ENCODE data around the gene VPS45.
A peak's percentile ranks its signal among the peaks of the same experiment; 100 is the strongest.
"Not testable (repeated sequence)": the region's sequence is repeated elsewhere in the genome, so short reads cannot be mapped to it uniquely, and the experiment has no call there.

Gene VPS45

DNA sequence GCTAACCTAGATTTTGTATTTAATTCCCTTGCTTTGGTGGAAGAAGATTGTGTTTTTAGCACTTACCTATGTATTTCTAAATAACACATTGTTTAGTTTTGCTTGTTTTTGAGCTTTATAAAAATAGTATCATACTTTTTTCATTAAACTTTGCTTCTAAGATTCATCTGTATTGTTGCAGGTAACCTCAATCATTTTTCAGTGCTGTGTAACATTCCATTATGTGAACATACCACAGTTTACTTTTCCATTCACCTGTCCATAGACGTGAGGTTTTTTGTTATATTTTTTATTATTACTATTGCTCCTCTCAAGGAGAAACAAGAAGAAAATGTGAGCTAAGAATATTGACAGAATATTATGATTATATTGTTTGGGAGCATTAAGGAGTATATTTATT is 67.0 kb downstream of the VPS45 start:
- DNase-seq: no peak

DNA sequence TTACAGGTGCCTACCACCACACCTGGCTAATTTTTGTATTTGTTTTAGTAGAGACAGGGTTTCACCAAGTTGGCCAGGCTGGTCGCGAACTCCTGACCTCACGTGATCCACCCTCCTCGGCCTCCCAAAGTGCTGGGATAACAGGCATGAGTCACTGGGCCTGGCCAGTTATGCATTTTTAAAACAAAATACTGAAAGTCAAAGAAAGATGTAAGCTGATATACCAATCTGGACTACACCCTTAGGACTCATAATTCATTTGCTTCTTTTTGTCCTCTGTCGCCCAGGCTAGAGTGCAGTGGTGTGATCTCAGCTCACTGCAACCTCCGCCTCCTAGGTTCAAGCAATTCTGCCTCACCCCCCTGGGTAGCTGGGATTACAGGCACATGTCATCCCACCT is 67.8 kb downstream of the VPS45 start:
- DNase-seq: not testable (repeated sequence)

DNA sequence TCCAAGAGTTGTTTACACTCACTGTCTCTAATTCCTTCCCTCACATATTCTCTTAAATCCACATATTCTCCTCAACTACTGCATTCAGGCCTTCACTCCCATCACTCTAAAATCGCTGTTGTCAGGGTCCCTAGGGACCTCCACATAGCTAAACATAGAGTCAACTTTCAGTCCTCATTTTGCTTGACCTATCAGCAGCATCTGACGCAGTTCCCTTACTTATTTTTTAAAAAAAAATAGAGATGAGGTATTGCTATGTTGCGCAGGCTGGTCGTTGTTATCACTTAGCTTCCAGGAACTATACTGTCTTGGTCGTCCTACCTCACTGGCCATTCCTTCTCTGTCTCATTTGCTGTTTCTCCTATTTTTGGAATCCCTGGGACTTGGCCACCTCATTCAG is 70.5 kb downstream of the VPS45 start:
- no peak for DNase-seq

DNA sequence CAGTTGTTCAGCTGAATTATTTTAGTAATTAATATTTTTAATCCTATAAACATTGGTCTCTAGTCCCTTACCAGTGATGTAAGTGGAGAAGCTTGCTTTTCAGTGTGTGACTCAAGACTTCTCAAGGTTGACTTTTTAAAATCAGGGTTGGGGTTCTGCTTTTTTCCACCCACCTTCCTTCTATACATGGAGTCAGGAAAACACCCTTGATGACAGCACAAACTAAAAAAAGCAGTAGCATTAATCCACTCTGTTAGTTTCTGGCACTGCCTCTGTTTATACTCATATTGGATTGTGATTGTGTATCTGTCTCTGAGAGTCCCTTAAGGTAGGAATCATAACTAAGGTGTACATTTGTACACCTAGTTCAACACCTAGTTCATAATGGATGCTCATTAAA is 73.9 kb downstream of the VPS45 start:
- no peak for DNase-seq

DNA sequence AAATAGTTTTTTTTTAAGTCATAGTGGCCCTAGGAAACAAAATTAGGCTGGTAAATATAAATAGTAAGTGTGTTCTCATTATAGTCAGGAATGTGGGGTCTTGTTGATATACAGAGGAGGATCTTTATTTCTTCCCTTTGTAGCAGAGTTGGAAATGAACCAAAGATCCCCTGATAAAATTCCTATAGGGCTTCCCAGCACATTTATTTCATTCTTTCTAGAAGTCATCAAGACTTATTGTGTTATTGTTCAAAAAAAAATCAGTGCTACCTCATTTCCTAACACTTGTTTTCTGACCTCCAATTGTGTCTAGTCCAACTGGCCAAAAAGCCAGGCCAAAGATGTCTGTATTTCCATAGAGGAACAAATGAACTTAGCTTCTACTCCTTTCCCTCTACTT is 74.5 kb downstream of the VPS45 start:
- no peak for DNase-seq

DNA sequence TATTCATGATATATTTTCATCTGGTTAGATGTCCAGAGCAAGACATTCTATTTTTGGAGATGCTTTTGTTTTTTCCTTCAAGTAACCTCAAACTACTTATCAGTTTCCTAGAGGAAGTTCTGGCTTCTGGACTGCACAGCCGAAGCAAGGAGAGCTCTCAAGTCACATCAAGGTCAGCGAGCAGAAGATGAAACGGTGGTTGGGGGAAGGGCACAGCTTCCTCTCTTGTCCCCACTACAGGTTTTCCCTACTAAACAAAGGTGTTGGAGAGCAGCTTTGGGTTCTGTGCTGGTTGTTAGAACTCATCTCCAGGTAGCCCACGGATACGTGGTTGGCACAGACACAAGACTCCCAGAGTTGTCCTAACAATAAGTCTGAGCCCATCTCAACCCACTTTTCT is 77.0 kb downstream of the VPS45 start:
- DNase-seq: no peak

DNA sequence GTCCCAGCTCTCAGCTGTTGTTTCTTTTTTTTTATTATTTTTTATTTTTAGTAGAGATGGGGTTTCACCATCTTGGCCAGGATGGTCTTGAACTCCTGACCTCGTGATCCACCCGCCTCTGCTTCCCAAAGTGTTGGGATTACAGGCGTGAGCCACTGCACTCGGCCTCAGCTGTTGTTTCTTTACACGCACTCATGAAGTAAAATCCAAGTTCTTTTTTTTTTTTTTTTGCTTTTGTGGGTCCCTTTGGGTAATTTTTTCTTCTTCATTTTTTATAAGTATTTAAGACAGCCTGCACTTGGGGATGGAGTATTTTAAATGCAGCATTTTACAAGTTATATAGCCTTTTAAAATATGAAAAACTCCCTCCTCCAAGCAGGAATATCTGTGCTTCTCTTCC is 78.4 kb downstream of the VPS45 start:
- DNase-seq: not testable (repeated sequence)

DNA sequence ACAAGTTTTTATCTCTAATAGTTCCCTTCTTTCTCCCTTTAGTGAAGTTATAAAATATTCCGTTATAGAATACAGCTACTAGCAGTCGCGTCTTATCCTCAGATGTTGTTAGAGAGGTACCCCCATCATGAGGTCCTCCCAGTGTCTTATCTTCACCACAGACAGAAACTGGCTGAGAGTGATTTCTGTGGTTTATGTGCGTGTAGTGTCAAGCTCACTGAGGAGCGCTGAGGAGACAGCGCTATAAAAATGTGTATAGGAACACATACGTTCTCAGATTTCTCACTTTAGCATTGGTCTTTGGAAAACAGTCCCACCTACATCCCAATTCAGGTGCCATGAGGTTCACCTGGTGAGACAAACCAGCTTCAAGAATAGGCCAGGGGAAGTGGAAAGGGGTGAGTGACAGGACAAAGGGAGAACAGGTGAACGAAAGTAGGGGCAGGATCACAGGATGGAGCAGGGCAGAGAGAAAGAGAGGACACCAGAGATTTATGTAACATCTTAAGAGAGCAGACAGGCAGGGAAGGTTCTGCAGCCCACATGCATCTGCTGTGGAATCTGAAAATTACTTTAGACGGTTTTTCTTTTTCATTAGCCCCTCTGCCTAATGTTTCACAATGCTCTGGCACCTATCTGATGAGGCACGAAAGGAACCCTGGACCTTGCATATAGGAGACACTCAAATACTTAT is 79.4 kb downstream of the VPS45 start:
- DNase-seq: peak; percentile 54

DNA sequence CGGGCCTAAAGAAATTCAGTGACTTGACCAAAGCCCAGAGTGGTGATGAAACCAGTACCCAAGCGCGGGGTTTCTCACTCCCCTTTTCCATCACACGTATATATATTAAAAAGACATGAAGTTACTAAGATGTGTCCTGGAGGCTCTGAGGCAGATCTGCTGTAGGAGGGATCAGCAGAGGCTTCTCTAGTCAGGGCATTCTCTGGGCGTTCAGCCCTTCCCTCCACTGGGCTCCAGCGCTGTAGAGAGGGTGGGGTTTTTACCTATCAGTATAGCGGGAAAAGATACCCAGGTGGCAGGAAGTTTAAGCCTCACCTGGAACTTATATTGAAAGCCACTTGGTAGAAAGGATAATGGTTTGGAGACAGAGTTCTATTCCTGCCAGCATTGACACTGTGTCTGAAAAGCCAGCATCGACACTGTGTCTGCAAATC is 81.3 kb downstream of the VPS45 start:
- DNase-seq: peak; percentile 59

DNA sequence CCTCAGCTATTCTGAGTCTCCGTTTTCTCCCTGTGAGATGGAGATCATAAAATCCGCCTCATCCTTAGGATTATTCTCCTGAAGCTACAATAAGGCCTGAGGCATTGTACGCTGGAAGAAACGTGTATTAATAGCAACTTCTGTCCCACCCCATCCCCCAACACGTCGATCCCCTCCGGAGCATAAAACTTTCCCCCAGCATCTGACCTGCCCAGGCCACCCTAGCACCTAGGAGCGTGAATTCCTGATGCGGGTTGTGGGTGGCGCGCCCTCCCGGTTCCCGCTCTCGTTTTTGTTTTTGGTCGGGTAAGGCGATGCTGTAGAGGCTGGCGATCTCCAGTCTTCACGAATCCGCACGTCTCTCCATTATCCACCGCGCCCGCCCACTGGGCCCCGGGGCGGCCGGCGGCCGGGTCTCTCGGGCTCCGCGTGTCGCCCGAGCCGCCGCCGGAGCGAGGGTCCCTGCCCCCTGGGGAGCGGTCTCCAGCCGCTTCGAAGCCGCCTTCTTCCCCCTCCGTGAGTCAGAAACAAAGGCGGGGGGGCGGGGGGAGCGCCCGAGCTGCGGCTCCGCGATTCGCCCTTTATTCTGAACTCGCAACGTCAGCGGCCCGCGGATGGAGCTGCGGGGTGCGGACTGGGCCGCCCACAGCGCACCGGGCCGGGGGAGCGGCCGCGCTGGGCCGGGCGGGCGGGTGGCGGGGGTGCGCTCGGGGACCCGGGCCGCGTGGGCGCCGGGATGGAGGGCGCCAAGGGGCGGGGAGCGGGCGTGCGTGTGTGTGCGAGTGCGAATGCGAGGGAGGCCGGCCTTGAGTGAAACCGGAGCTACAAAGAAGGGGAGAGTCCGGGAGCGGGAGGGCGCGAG is 81.9 kb downstream of the VPS45 start, which contains the start of gene PLEKHO1:
Gene PLEKHO1 (plus strand): TSS at position 646 of the 862 bp plus-strand sequence. CDS start 342 bp downstream, outside the sequence.
- DNase-seq: peak; percentile 91

DNA sequence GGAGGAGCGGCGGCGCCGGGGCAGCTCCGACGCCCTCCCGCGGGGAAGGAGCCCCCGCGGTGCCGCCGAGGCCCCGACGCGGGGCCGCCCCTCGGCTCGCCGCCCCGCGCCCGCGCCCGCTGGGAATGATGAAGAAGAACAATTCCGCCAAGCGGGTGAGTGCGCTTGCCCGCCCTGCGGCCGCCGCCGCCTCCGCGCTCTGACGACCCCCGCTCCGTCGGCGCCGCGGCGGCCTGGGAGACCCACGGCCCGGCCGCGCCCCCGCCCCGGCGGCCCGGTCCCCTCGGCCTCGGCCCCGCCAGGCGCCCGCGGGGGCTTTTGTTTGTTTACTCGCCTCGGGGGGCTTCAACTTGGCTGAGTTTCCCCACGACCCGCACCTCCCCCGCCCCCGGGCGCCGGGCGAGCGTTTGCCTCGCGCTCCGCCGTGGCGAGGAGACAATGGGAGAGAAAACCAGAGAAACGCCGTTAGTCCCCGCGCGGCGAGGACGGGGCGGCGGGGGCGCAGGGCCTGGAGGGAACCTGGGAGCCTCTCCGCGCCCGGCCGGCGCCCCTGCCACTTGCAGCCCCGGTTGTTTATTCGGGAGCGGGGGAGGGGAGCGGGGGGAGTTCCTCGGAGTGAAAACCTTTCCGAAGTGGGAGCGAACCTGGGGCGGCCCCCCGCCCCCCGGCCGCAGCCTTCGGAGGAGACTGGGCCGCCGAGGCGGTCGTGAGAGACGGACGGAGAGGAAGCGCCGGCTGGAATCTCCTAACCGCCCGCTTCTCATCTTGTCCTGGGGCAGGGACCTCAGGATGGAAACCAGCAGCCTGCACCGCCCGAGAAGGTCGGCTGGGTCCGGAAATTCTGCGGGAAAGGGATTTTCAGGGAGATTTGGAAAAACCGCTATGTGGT is 82.8 kb downstream of the VPS45 start:
- DNase-seq: peak; percentile 76

DNA sequence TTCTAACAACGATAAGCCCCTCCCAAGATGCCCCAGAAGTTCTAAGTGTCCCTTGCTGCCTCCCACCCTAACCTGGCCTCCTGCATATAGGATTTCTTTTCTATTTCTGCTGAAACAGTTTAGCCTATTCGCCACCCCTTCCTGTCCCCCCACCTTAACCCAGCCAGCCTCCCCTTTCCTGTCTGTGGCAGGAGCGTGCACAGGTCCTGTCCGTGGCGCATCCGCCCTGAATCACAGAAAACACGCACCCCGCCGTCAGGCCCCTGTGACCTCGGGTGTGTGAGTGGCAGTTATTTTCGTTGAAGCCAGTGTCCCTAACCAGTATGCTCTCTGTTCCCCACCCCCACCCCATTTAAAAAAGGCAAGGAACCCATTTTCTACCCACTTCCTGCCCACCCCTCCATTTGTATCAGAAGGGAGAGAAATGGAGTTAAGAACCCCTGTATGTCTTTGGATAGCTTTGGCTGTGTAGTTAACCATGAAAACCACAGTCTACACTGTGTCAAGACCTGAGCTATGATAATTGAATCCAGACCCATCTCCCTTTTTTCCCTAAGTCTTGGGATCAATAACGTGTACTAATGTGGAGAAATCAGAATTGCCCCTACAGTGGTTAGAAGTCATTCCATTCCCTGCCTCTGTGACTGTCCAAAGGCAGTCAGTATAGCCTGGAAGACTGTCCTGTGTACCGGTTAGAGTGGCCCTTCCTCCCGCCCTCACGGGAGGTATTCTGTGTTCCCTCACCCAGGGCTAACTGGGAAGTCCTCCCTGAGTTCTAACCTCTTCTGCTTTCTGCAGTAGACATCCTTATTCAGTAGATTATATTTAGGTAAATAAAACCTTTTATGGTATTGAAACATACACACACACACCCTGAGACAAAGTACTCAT is 84.0 kb downstream of the VPS45 start:
- peak; percentile 83 for DNase-seq

DNA sequence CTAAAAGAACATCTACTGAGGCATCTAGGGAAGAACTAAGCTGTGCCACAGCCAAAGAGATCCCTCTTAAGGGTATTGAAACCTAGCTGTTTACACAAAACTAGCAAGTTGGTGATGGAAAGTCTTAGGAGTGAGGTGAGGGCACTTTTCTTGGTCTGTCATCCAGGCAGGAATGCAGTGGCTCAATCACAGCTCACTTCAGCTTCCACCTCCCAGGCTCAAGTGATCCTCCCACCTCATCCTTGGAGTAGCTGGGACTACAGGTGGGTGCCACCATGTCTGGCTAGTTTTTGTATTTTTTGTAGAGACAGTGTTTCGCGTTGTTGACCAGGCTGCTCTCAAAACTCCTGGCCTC is 84.6 kb downstream of the VPS45 start:
- DNase-seq: peak; percentile 53

DNA sequence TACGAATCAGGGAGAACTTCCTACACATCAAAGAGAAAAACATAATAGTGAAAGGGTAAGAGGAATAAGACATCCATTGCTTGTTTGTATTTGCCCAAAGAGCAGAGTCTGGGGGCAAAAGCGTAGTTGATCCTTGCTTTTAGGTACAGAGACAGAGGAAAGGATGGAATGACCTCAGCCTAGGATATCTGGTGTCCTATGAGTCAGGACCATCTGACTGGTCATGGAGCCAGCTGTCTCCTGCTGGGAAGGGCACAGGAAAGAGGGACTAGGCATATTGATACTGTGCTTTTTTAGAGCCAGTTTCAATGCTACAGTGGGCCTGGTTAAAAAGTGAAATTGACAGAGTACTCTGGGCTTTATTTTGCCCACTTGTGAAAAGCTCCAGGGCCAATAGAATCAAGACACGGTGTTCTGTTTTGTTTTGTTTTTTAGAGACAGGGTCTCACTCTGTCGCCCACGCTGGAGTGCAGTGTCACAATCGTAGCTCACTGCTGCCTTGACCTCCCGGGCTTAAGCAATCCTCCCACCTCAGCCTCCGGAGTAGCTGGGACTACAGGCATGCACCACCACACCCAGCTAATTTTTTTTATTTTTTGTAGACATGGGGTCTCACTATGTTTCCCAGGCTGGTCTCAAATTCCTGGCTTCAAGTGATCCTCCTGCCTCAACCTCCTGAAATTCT is 85.3 kb downstream of the VPS45 start:
- DNase-seq: peak; percentile 52

DNA sequence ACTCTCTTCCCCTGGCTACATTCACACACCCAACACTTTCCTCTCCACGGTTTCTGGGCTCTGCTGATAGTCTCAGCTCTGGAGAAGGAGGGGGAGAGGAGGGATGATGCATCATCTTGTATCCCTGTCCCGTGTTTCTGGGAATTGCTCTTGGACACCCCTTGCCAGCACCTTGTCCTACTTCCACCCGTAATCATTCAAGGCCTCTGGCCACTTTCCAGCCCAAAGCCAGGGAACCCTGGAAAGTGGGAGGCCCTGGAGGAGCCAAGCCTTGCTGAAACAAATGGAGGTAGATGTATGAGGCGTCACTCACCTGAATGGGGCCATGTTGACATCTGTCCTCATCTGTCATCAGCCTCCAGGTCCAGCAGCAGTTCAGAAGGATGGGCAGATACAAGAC is 86.6 kb downstream of the VPS45 start:
- DNase-seq: peak; percentile 53

DNA sequence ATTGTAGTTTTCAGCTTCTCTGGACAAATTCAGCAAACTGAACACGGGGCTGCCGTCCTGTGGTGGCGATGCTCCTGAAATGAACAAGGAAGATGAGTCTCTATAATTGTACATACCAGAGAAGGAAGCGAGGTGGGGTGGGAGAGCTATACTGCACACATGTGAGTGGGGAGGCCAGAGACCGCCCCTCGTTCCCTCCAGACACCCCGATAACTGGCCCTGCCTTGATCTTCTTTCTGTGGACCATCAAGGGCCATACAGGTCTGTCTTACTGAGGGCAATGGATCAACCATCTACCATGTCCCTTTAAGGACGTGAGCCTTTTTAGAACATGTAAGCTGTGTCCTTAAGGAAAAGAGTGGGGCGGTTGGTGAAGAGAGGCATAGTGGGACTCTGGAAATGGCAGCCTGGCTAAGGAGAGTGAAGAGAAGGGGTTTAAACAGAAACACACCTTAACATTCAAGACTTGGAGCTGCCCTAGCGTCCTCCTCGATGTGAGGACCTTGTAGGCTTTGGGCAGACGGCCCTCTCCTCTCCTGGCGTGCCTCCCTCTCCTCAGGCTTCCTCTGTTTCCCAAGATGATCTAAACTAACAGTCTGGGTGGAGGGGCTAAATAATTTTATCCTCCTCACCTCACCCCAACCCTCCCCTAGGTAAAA is 88.0 kb downstream of the VPS45 start:
- DNase-seq: peak; percentile 43

DNA sequence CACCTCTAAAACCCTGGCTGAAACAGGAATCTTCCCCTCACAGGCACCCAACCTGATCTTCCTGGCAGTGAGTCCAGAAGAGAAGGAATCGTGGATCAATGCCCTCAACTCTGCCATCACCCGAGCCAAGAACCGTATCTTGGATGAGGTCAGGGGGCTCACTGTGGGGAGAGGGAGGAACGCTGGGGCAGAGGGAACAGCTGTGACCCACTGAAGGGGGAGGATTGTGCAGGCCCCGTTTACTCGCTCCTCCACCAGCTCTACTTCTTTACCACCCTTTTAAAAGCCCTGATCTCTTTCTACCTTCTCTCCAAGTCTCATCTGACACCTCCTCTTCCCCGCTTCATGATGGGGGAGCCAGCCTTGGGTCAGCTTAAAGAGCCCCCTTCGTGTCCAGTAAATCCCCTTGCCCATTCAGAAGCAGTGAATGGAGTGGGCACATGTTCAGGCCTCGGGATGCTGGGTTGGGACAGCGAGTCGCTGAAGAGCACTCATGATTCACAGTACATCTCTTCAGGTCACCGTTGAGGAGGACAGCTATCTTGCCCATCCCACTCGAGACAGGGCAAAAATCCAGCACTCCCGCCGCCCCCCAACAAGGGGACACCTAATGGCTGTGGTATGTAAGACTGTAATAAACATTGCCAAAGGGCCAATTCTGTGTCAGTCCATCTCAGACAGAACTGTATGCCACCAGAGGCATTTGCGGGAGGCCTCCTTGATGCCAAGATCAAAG is 89.5 kb downstream of the VPS45 start:
- DNase-seq: peak; percentile 48

DNA sequence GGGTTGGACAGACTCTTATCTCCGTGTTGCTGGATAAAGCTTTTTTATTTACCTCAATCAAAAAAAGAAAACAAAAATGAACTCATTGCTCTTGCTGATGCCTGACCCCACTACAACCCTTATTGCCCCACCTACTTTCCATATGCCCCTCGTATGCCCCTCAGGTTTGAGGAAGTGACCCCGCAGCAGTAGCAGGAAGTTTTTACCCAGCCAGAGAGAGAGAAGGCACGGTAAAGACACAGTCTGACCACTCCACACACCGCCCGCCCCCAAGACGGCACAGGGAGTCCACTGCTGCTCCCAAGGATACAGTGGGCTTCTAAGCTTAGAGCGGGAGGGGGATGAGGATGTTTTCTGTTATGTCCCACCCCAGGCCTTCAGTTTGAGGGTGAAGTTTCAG is 92.0 kb downstream of the VPS45 start:
- no peak for DNase-seq

DNA sequence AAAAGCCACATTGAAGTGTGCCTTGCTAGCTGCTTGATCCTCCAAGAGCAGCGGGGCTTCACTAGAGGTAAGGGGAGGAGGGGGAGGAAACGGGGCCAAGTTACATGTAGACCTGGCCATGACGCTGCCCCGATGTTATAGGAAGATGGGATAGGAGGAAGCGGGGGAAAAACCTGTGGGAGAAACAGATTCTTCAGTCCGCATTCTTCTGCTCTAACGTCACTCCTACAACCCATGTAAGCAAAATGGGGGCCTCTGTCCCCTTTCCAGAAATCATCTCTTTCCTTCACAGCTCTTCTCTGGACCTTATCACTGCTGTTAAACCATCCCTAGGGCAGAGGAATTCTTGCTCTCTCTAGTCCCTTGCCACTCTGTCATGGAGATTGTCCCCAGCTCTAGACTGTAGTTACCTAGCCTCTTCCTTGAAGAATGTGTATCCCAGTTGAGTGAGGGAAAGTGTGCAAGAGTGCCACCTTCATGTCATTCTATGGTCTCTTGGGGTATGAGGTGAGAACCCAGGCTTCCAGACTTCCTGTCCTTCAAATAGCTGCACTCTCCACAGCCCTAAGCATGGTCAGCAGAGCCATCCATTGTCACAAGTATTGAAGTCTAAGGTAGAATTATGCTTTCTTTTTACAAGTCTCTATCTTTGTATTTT is 93.5 kb downstream of the VPS45 start:
- DNase-seq: no peak

Measured in activated CD8-positive, alpha-beta memory T cell treated with anti-CD3 and anti-CD28 coated beads for 24 hours (primary cell).